Ishikawa (cell line): ENCODE results near the gene ANP32A.

ENCODE experiments used
- CEBPB ChIP-seq: IDR thresholded peaks from 2 replicates; pipeline ENCODE4 v1.6.1; 2012
- CREB1 ChIP-seq: IDR thresholded peaks from 2 replicates; pipeline ENCODE4 v1.6.1; 2012; ENCODE audit warnings: low read depth
- EGR1 ChIP-seq: IDR thresholded peaks from 2 replicates; pipeline ENCODE4 v1.6.1; 2012
- EP300 ChIP-seq: IDR thresholded peaks from 2 replicates; pipeline ENCODE4 v1.6.1; 2012; ENCODE audit warnings: borderline replicate concordance
- FOXM1 ChIP-seq: IDR thresholded peaks from 2 replicates; pipeline ENCODE4 v1.6.1; 2012; ENCODE audit warnings: low read depth, borderline replicate concordance
- MAX ChIP-seq: IDR thresholded peaks from 2 replicates; pipeline ENCODE4 v1.6.1; 2012
- NFIC ChIP-seq: IDR thresholded peaks from 2 replicates; pipeline ENCODE4 v1.6.1; 2012
- RAD21 ChIP-seq: IDR thresholded peaks from 2 replicates; pipeline ENCODE4 v1.6.1; 2012; ENCODE audit warnings: low read depth
- REST ChIP-seq: IDR thresholded peaks from 2 replicates; pipeline ENCODE4 v1.6.1; 2012; ENCODE audit warnings: low read depth, mild to moderate bottlenecking
- TAF1 ChIP-seq: IDR thresholded peaks from 2 replicates; pipeline ENCODE4 v1.6.1; 2012; ENCODE audit warnings: low read depth, mild to moderate bottlenecking
- TCF12 ChIP-seq: IDR thresholded peaks from 2 replicates; pipeline ENCODE4 v1.6.1; 2012; ENCODE audit warnings: low read depth
- TEAD4 ChIP-seq: IDR thresholded peaks from 2 replicates; pipeline ENCODE4 v1.6.1; 2012
- USF1 ChIP-seq: IDR thresholded peaks from 2 replicates; pipeline ENCODE4 v1.6.1; 2012
- YY1 ChIP-seq: IDR thresholded peaks from 2 replicates; pipeline ENCODE4 v1.6.1; 2012; ENCODE audit warnings: low read depth
- ZBTB7A ChIP-seq: IDR thresholded peaks from 2 replicates; pipeline ENCODE4 v1.6.1; 2012; ENCODE audit warnings: low read depth

ANP32A gene

GRCh38 chr15:68749365-68749764 is 71.3 kb downstream of the ANP32A start:
- TF ChIP-seq RAD21 (no peak), TCF12 (no peak), REST (no peak), EGR1 (no peak), USF1 (no peak), EP300 (no peak), YY1 (no peak), CEBPB (no peak), TAF1 (no peak), MAX (no peak), CREB1 (no peak), TEAD4 (no peak), ZBTB7A (no peak)

GRCh38 chr15:68743256-68743655 is 77.4 kb downstream of the ANP32A start:
- no peak for TF ChIP-seq FOXM1

- TF ChIP-seq YY1 = no peak
- no peak for TF ChIP-seq CREB1
- no peak for TF ChIP-seq RAD21
- TF ChIP-seq MAX = no peak
- no peak; the same call in 1 of the 2 replicates for TF ChIP-seq NFIC
- no peak for TF ChIP-seq USF1
- no peak for TF ChIP-seq TCF12
- TF ChIP-seq REST = no peak
- no peak for TF ChIP-seq TEAD4
- TF ChIP-seq TAF1 = no peak
- TF ChIP-seq CEBPB = no peak
- no peak for TF ChIP-seq ZBTB7A
- TF ChIP-seq FOXM1 = no peak
Observed at GRCh38 chr15:68739390-68740080, 81.2 kb downstream of the ANP32A start.

- TF ChIP-seq CEBPB = no peak
- TF ChIP-seq REST = no peak
- TF ChIP-seq TCF12 = no peak
- no peak for TF ChIP-seq USF1
- no peak for TF ChIP-seq ZBTB7A
- TF ChIP-seq MAX = no peak
- TF ChIP-seq CREB1 = no peak
- TF ChIP-seq RAD21 = no peak
- TF ChIP-seq EP300 = no peak
- no peak for TF ChIP-seq TAF1
- no peak for TF ChIP-seq TEAD4
Observed at GRCh38 chr15:68735610-68736009, 85.1 kb downstream of the ANP32A start.
